ENCODE results near the gene LANCL2. TPM values are rescaled to one million over a fixed set of nuclear protein-coding genes. Genes with fewer than 3 reads are reported as not detected.

The LANCL2 gene
- total RNA-seq, 2 donors from 2014 or later: 6.7 to 9.4 TPM

Other genes starting within 250 kb of the LANCL2 start
- 10 to 100 TPM; 58.0 to 70.9 TPM for gene VOPP1, start 207.2 kb downstream of the LANCL2 start, total RNA-seq